ENCODE measurements around the gene SYNC.

The SYNC gene

GRCh38 chr1:32733582-32734321, 31.2 kb upstream of the SYNC start:
- no peaks in the 10 kb centered on the region for H3K9me3 ChIP-seq (ENCODE audit: control insufficient read depth, insufficient read depth, low read length)
- TF ChIP-seq CTCF (IDR thresholded peaks at IDR 0.05; ENCODE audit: low read depth, low read length, poor library complexity, severe bottlenecking) (no peak), EZH2phosphoT487 (IDR thresholded peaks at IDR 0.05; ENCODE audit: borderline replicate concordance, low read length) (no peak)

GRCh38 chr1:32729254-32730046, 26.9 kb upstream of the SYNC start:
- TF ChIP-seq EZH2phosphoT487 (IDR thresholded peaks at IDR 0.05; ENCODE audit: borderline replicate concordance, low read length) (no peak), CTCF (IDR thresholded peaks at IDR 0.05; ENCODE audit: low read depth, low read length, poor library complexity, severe bottlenecking) (no peak)
- Histone ChIP-seq H3K79me2 (ENCODE audit: control insufficient read depth, low read length) (no peaks in the 10 kb centered on the region), H4K20me1 (ENCODE audit: control insufficient read depth, insufficient read depth, low read depth, low read length) (no peaks in the 10 kb centered on the region), H3K36me3 (ENCODE audit: control insufficient read depth, low read length) (no peaks in the 10 kb centered on the region), H3K4me3 (ENCODE audit: low read length) (no peak overlapping the region), H3K9me3 (ENCODE audit: control insufficient read depth, insufficient read depth, low read length) (no peaks in the 10 kb centered on the region), H3K27me3 (ENCODE audit: control insufficient read depth, low read length) (no peaks in the 10 kb centered on the region), H3K9me2 (replicated peaks; ENCODE audit: control insufficient read depth, low read length) (no peaks in the 10 kb centered on the region), H3K4me1 (ENCODE audit: control insufficient read depth, low read length) (no peaks in the 10 kb centered on the region), H3K27ac (ENCODE audit: low read depth, low read length) (no peak overlapping the region), H3F3A (ENCODE audit: control insufficient read depth, insufficient read depth) (no peaks in the 10 kb centered on the region), H3K4me2 (ENCODE audit: low read length) (no peak overlapping the region)

More at GRCh38 chr1:32733582-32734321, 31.2 kb upstream of the SYNC start:
- no peaks in the 10 kb centered on the region for H3K9me2 ChIP-seq (replicated peaks; ENCODE audit: control insufficient read depth, low read length)
- H3K4me3 ChIP-seq (ENCODE audit: low read length), result no peak overlapping the region
- H3K27me3 ChIP-seq (ENCODE audit: control insufficient read depth, low read length), result 0 out of 2 replicates have a peak, but pooled peaks cover 4% of the 10 kb centered on the region
- H3K36me3 ChIP-seq (ENCODE audit: control insufficient read depth, low read length), result no peaks in the 10 kb centered on the region
- H3K79me2 ChIP-seq (ENCODE audit: control insufficient read depth, low read length), result no peaks in the 10 kb centered on the region
- no peak overlapping the region for H3K4me2 ChIP-seq (ENCODE audit: low read length)
- H3K27ac ChIP-seq (ENCODE audit: low read depth, low read length), result no peak overlapping the region
- H3F3A ChIP-seq (ENCODE audit: control insufficient read depth, insufficient read depth), result no peaks in the 10 kb centered on the region
- no peaks in the 10 kb centered on the region for H4K20me1 ChIP-seq (ENCODE audit: control insufficient read depth, insufficient read depth, low read depth, low read length)
- H3K4me1 ChIP-seq (ENCODE audit: control insufficient read depth, low read length), result no peaks in the 10 kb centered on the region

GRCh38 chr1:32728413-32729077, 26.0 kb upstream of the SYNC start:
- no peaks in the 10 kb centered on the region for H4K20me1 ChIP-seq (ENCODE audit: control insufficient read depth, insufficient read depth, low read depth, low read length)
- no peak overlapping the region for H3K4me3 ChIP-seq (ENCODE audit: low read length)
- TF ChIP-seq EZH2phosphoT487 (IDR thresholded peaks at IDR 0.05; ENCODE audit: borderline replicate concordance, low read length) (no peak), CTCF (IDR thresholded peaks at IDR 0.05; ENCODE audit: low read depth, low read length, poor library complexity, severe bottlenecking) (no peak)
- H3K9me3 ChIP-seq (ENCODE audit: control insufficient read depth, insufficient read depth, low read length), result no peaks in the 10 kb centered on the region
- H3K4me1 ChIP-seq (ENCODE audit: control insufficient read depth, low read length), result no peaks in the 10 kb centered on the region
- no peaks in the 10 kb centered on the region for H3K9me2 ChIP-seq (replicated peaks; ENCODE audit: control insufficient read depth, low read length)
- no peak overlapping the region for H3K27ac ChIP-seq (ENCODE audit: low read depth, low read length)
- H3F3A ChIP-seq (ENCODE audit: control insufficient read depth, insufficient read depth), result no peaks in the 10 kb centered on the region
- H3K79me2 ChIP-seq (ENCODE audit: control insufficient read depth, low read length), result no peaks in the 10 kb centered on the region
- no peaks in the 10 kb centered on the region for H3K27me3 ChIP-seq (ENCODE audit: control insufficient read depth, low read length)
- H3K4me2 ChIP-seq (ENCODE audit: low read length), result no peak overlapping the region
- H3K36me3 ChIP-seq (ENCODE audit: control insufficient read depth, low read length), result no peaks in the 10 kb centered on the region

Data from DOHH2 (cell line).